HCT116 (cell line): ENCODE data around the gene NCAPD2. TPM values are rescaled to one million over a fixed set of nuclear protein-coding genes. Genes with fewer than 3 reads are reported as not detected.

Source experiments
- ATAC-seq: fragments of 200-7000 bp; cut with Tn5 transposase; 2 replicates; pipeline ENCODE4 v1.9.1; 2020; ENCODE audit warnings: mild to moderate bottlenecking, moderate library complexity
- BruUV-seq: library from RNA; stranded (reverse); fragments of 400-500 nt; replicated peaks from 2 replicates; lab custom pipeline; 2021; lab: Mats Ljungman, UMichigan
- CTCF ChIA-PET: fragments of 300-600 bp; sonication (Branson Sonifier 250); formaldehyde crosslinking; loops from one replicate; lab custom pipeline; 2021; ENCODE audit warnings: antibody characterized with exemption; lab: Charles Lee
- POLR2A ChIA-PET: fragments of 300-600, 350-600 bp; sonication (Branson Sonifier 250); formaldehyde crosslinking; loops from one replicate; lab custom pipeline; 2021; ENCODE audit warnings: antibody characterized with exemption; lab: Charles Lee
- RAD21 ChIA-PET, 2 experiments: fragments of 300-600 bp; sonication (Branson Sonifier 250); formaldehyde crosslinking; loops; one replicate each; lab custom pipeline; 2023; ENCODE audit warnings: low total read pairs in 2 of 2; ENCODE audit not compliant: uncharacterized antibody in 2 of 2, unreplicated experiment in 2 of 2, low non-redundant PET in 1 of 2; lab: Charles Lee
- DNase-seq: peaks from one replicate; pipeline ENCODE4 v3.0.0-alpha.2; 2010; ENCODE audit warnings: low read depth, low spot score
- H2AFZ ChIP-seq: fragments of 200-600 bp; shearing (Covaris generic), sonication (generic); 2 replicates; pipeline ENCODE4 v1.6.1; 2017; ENCODE audit warnings: low read depth, mixed run types, mixed read lengths, antibody characterized with exemption, low read length; ENCODE audit not compliant: poor library complexity, severe bottlenecking
- H3K27ac ChIP-seq: 2 replicates; pipeline ENCODE4 v1.5.1; 2012; ENCODE audit warnings: low read depth, low read length
- H3K27me3 ChIP-seq: fragments of 200-600 bp; sonication (generic); 2 replicates; pipeline ENCODE4 v1.6.1; 2016; ENCODE audit warnings: mixed run types, low read length, mixed read lengths; ENCODE audit not compliant: insufficient read depth
- H3K36me3 ChIP-seq, 2 experiments: fragments of 200-500 bp in 1 of 2; fragments of 200-600 bp in 1 of 2; sonication (Bioruptor generic) in 1 of 2; sonication (generic) in 1 of 2; 2 replicates each; pipeline versions ENCODE4 v1.5.1 to v1.6.1; 2014 to 2016; ENCODE audit warnings: low read length in 2 of 2, inconsistent platforms in 1 of 2, mixed read lengths in 1 of 2, mixed run types in 1 of 2; ENCODE audit not compliant: insufficient read depth in 2 of 2, control insufficient read depth in 1 of 2
- H3K4me1 ChIP-seq, 2 experiments: fragments of 200-600 bp in 1 of 2; sonication (generic) in 1 of 2; 2 replicates each; pipeline versions ENCODE4 v1.5.1 to v1.6.1; 2012 to 2017; ENCODE audit warnings: low read length in 2 of 2, inconsistent platforms in 1 of 2, mild to moderate bottlenecking in 1 of 2, mixed read lengths in 1 of 2, mixed run types in 1 of 2, moderate library complexity in 1 of 2; ENCODE audit not compliant: insufficient read depth in 2 of 2, control insufficient read depth in 1 of 2
- H3K4me2 ChIP-seq: fragments of 200-600 bp; sonication (generic); 2 replicates; pipeline ENCODE4 v1.6.1; 2017; ENCODE audit warnings: mixed run types, low read length, mixed read lengths
- H3K4me3 ChIP-seq, 2 experiments: fragments of 200-600 bp in 1 of 2; sonication (generic) in 1 of 2; replicated peaks in 1 of 2; 2 replicates each; pipeline ENCODE4 v1.5.1; 2011 to 2016; ENCODE audit warnings: low read length in 2 of 2, control low read depth in 1 of 2, low read depth in 1 of 2, mild to moderate bottlenecking in 1 of 2, mixed read lengths in 1 of 2, mixed run types in 1 of 2
- H3K79me2 ChIP-seq: fragments of 200-600 bp; sonication (generic); 2 replicates; pipeline ENCODE4 v1.6.1; 2017; ENCODE audit warnings: mild to moderate bottlenecking, mixed run types, low read length, moderate library complexity, mixed read lengths; ENCODE audit not compliant: insufficient read depth
- H3K9ac ChIP-seq: fragments of 200-600 bp; sonication (generic); 2 replicates; pipeline ENCODE4 v1.6.1; 2016; ENCODE audit warnings: low read length, mixed read lengths
- H3K9me2 ChIP-seq: fragments of 200-600 bp; sonication (generic), shearing (Covaris generic); 2 replicates; pipeline ENCODE4 v1.6.1; 2017; ENCODE audit warnings: mixed run types, mild to moderate bottlenecking, moderate library complexity; ENCODE audit not compliant: insufficient read depth
- H3K9me3 ChIP-seq, 2 experiments: fragments of 200-500 bp in 1 of 2; fragments of 200-600 bp in 1 of 2; sonication (Bioruptor generic) in 1 of 2; sonication (generic) in 1 of 2; 2 replicates each; pipeline ENCODE4 v1.6.1; 2014 to 2017; ENCODE audit warnings: low read length in 2 of 2, mixed read lengths in 2 of 2, inconsistent platforms in 1 of 2, low read depth in 1 of 2, mild to moderate bottlenecking in 1 of 2, mixed run types in 1 of 2, moderate library complexity in 1 of 2; ENCODE audit not compliant: control insufficient read depth in 1 of 2, insufficient read depth in 1 of 2
- H4K20me1 ChIP-seq: fragments of 200-600 bp; sonication (generic), shearing (Covaris generic); 2 replicates; pipeline ENCODE4 v1.6.1; 2017; ENCODE audit warnings: mixed run types, mild to moderate bottlenecking, moderate library complexity; ENCODE audit not compliant: insufficient read depth
- ELF1 ChIP-seq: IDR thresholded peaks from 2 replicates; pipeline ENCODE4 v1.6.1; 2012; ENCODE audit warnings: low read depth, borderline replicate concordance
- POLR2AphosphoS5 ChIP-seq: IDR thresholded peaks from 2 replicates; pipeline ENCODE4 v1.6.1; 2011; ENCODE audit warnings: mild to moderate bottlenecking, low read depth, low read length, moderate library complexity
- REST ChIP-seq: IDR thresholded peaks from 2 replicates; pipeline ENCODE4 v1.6.1; 2012; ENCODE audit warnings: low read depth
- ZBTB33 ChIP-seq: IDR thresholded peaks from 2 replicates; pipeline ENCODE4 v1.6.1; 2011; ENCODE audit warnings: mild to moderate bottlenecking, low read length, moderate library complexity; ENCODE audit not compliant: insufficient replicate concordance; ENCODE audit errors: extremely low read depth
- ZFX ChIP-seq: fragments of 450-650 bp; IDR thresholded peaks from 2 replicates; pipeline ENCODE4 v1.6.1; 2017
- intact Hi-C: fragments of 100-400 bp; cut with micrococcal nuclease; formaldehyde crosslinking; loops from 2 replicates; pipeline ENCODE4 v1.10.0; 2022
- total RNA-seq: library from RNA; stranded (reverse); gene quantifications from one replicate; pipeline ENCODE4 v1.2.1, GENCODE V29; 2021; ENCODE audit not compliant: unreplicated experiment

The NCAPD2 gene
- total RNA-seq, 1 experiment from 2014 or later, result 177 TPM

- Histone ChIP-seq H3K4me3 (no peak overlapping the region), H2AFZ (no peak overlapping the region), H3K4me2 (no peak overlapping the region), H3K9ac (no peak overlapping the region), H3K9me3 (no peaks in the 10 kb centered on the region), H3K27ac (no peak overlapping the region), H3K36me3 (peaks cover 14 to 31% of the 10 kb centered on the region in 2 experiments; a peak in 3 of 4 replicates), H3K9me2 (no peaks in the 10 kb centered on the region), H3K27me3 (no peaks in the 10 kb centered on the region), H3K4me1 (no peaks in the 10 kb centered on the region), H4K20me1 (no peaks in the 10 kb centered on the region), H3K79me2 (no peaks in the 10 kb centered on the region)
- DNase-seq, result no peak
- RAD21 ChIA-PET, result no interaction called here
- no peak for ATAC-seq
- TF ChIP-seq REST, result no peak
- TF ChIP-seq ZFX, result no peak
- no peak for TF ChIP-seq ZBTB33
- TF ChIP-seq ELF1, result no peak
- TF ChIP-seq POLR2AphosphoS5, result no peak
- intact Hi-C loops, result no loop called here
- POLR2A ChIA-PET, result no interaction called here
- BruUV-seq, result no TSS peak
- CTCF ChIA-PET, result no interaction called here
Measured at GRCh38 chr12:6462234-6462995, 31.5 kb upstream of the NCAPD2 start.
